ENCODE results near the gene PSD2.
A peak's percentile ranks its signal among the peaks of the same experiment; 100 is the strongest.
"Not testable (repeated sequence)": the region's sequence is repeated elsewhere in the genome, so short reads cannot be mapped to it uniquely, and the experiment has no call there.

Gene PSD2

GRCh38 chr5:139792218-139792617 lies 3.4 kb upstream of the PSD2 start:
- no peak for DNase-seq

DNA sequence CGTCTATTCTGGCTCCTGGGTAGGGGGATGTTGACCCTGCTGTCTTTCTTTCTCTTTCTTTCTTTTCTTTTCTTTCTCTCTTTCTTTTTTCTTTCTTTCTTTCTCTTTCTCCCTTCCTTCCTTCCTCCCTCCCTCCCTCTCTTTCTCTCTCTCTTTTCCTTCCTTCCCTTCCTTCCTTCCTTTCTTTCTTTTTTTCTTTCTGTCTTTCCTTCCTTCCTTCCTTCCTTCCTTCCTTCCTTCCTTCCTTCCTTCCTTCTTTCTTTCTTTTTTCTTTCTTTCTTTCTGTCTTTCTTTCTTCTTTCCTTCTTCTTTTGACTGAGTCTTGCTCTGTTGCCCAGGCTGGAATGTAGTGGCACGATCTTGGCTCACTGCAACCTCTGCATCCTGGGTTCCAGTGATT lies 3.0 kb upstream of the PSD2 start:
- DNase-seq = not testable (repeated sequence)

DNA sequence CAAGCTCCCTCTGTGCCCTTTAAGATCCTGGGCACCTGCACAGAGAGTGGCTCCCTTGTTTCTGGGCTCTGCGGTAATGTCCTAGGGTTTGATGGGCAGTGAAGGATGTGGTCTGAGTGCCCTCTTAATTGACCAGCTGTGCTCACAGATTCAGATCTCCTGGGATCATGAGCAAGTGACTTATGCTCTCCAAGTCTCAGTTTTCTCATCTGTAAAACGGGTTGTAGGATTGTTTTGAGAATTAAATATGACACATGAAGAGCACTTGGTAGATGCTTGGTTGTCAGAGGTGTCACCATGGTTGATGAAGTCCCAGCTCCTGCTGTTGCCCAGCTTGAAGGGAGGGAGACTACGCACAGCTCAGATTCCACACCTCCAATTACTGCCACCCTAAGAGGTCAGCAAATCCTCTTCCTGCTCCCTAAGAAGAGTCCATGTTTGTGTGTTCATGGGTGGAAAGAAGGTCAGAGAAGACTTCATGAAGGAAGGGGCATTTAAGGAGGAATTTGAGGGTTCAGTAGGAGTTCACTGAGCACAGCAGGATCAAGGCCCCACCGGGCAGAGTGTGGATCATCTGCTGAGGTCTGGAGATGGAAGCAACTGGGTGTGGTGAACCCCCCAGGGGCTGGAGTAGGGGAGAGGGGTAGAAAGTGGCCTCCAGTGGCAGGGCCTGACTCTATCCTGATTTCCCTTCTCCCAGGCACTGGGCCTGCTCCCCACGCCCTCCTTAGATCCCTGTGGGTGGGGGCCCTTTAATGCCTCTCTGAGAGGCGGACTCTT lies 1.4 kb upstream of the PSD2 start:
- DNase-seq = no peak

GRCh38 chr5:139796061-139796806 lies 626 bp downstream of the PSD2 start:
- DNase-seq = no peak

- DNase-seq = no peak
Measured at GRCh38 chr5:139797335-139797734, 1.7 kb downstream of the PSD2 start.

DNA sequence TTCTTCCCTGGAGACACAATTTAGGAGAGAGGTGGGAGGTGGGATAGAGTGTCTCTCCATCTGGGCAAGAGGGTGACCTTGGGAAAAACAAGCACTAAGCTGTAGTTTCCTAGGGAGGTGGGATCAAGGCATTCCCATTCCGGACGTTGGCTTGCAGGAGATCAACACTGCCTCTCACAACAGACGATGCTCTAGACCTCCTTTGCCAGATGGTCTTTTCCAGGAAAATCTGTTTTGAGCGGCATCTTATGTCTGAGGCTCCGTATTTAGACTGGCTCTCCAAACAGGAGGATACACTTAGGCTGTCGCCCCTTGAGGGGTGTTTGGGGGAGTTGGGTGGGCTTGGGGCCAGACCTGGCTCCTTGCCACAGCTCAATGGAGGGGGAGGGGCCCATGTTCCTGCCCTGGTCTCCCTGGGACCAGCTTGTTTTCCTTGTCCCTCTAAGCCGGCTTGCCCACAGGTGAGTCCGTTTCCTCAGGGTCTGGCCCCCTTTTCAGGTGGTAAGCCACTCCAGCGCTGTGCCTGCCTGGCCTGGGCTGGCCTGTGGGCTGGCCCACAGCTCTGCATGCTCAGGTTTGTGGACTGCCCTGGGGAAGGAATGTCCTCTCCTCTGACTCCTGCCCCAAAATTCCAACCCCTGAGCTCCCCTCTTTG lies 2.4 kb downstream of the PSD2 start:
- DNase-seq = peak; percentile 18

- no peak for DNase-seq
Measured at GRCh38 chr5:139798883-139799282, 3.3 kb downstream of the PSD2 start.

DNA sequence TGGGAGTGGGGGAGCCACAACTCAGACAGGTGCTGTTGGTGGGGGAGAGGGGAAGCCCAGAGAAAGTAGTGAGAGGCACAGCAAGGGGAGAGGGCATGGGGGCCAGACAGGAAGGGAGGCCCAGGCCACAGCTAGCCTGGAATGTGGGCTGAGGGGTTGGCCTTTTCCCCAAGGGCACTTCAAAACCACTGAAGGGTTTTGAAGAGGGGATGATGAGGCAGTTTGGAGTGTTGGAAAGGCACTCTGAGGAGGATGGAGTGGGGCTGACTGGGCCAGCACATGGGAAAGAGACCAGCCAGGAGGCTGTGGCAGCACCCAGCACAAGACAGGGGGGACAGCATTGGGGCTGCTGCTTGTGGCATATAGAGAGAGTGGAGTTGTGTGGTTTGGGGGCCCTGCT lies 3.8 kb downstream of the PSD2 start:
- DNase-seq = no peak

DNA sequence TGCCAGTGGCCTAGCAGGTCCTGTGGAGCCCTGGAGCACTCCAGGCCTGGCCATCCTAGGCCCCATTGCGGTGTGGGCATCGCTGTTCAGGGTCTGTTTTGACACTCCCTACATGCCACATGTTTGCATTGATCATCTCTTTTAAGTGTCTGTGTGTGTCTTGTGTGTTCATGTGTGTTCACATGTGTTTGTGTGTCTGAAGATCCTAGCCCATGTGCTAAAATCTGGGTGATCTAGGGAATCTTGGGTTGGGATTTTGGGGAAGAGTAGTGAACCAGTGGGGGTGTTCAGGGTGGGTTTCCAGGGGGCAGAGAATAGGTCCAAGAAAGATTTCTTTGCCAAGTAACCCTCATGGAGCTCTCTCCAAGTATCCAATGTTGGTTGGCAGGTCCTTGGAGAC lies 8.4 kb downstream of the PSD2 start:
- no peak for DNase-seq

GRCh38 chr5:139804800-139805397 lies 9.3 kb downstream of the PSD2 start:
- DNase-seq = no peak

- no peak for DNase-seq
Measured at GRCh38 chr5:139805545-139805944, 9.9 kb downstream of the PSD2 start.

GRCh38 chr5:139806111-139806510 lies 10.5 kb downstream of the PSD2 start:
- DNase-seq = no peak

GRCh38 chr5:139806726-139807646 lies 11.4 kb downstream of the PSD2 start:
- no peak for DNase-seq

- DNase-seq = no peak
Measured at GRCh38 chr5:139807647-139808030, 12.0 kb downstream of the PSD2 start.

GRCh38 chr5:139808481-139809330 lies 13.1 kb downstream of the PSD2 start:
- no peak for DNase-seq

DNA sequence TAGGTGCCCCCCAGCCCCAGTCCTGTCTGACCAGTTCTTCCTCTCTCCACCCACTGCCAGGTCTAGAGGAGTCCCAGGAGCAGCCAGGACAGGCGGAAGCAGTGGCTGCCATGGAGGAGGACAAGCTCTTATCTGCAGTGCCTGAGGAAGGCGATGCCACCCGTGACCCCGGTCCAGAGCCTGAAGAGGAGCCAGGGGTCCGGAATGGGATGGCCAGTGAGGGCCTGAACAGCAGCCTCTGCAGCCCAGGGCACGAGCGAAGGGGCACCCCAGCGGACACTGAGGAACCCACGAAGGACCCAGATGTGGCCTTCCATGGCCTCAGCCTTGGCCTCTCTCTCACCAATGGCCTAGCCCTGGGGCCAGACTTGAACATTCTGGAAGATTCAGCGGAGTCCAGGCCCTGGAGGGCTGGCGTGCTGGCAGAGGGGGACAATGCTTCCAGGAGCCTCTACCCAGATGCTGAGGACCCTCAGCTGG lies 13.8 kb downstream of the PSD2 start:
- DNase-seq = no peak

GRCh38 chr5:139810341-139811273 lies 15.0 kb downstream of the PSD2 start:
- no peak for DNase-seq

DNA sequence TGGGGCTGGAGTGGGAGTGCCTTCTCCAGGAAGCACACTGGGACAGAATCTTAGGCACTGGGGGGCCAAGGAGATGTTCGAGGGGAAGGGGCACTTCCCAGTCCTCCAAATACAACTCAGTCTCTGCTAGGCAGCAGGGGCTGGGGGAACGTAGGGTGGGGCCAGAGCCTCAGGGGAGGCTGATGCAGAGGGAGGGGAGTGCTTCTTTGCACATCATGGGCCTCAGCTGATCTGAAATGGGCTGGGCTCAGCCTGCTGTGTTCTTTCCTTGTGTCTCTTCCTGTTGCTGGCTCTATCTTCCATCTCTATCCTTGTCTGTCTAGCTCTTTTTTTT lies 15.6 kb downstream of the PSD2 start:
- no peak for DNase-seq

GRCh38 chr5:139812323-139812722 lies 16.7 kb downstream of the PSD2 start:
- no peak for DNase-seq
